Thoracic aorta (tissue), 2 donors: ENCODE measurements around the gene SECTM1. TPM values are rescaled to one million over a fixed set of nuclear protein-coding genes. Genes with fewer than 3 reads are reported as not detected.

Source experiments
- ATAC-seq: fragments of 150-250 bp; one replicate; pipeline ENCODE4 v1.8.0; 2017; ENCODE audit warnings: low read depth; ENCODE audit not compliant: insufficient number of reproducible peaks, low FRiP score
- DNase-seq: peaks from one replicate; pipeline ENCODE4 v3.0.0-alpha.2; 2020; ENCODE audit warnings: low spot score
- H3K27ac ChIP-seq, 2 donors: fragments of 200-600 bp; sonication (generic); 1 replicate in 1 of 2; 2 replicates in 1 of 2; pipeline ENCODE4 v1.5.1; 2016; ENCODE audit warnings: mild to moderate bottlenecking in 2 of 2, moderate library complexity in 2 of 2
- H3K27me3 ChIP-seq: fragments of 200-600 bp; sonication (generic); replicated peaks from 2 replicates; pipeline ENCODE4 v1.6.0; 2016; ENCODE audit warnings: mild to moderate bottlenecking; ENCODE audit not compliant: insufficient read depth
- H3K36me3 ChIP-seq: fragments of 200-600 bp; sonication (generic); one replicate; pipeline ENCODE4 v1.5.1; 2016
- H3K4me1 ChIP-seq, 2 donors: fragments of 200-600 bp; sonication (generic); 1 replicate in 1 of 2; 2 replicates in 1 of 2; pipeline versions ENCODE4 v1.5.1 to v1.6.0; 2016; ENCODE audit warnings: low read depth in 2 of 2, mild to moderate bottlenecking in 1 of 2; ENCODE audit not compliant: control insufficient read depth in 1 of 2
- H3K4me3 ChIP-seq: fragments of 200-600 bp; sonication (generic); 2 replicates; pipeline ENCODE4 v1.5.1; 2016; ENCODE audit warnings: mild to moderate bottlenecking
- H3K9me3 ChIP-seq: fragments of 200-600 bp; sonication (generic); 2 replicates; pipeline ENCODE4 v1.5.1; 2016
- CTCF ChIP-seq: fragments of 200-600 bp; sonication (generic); IDR thresholded peaks from one replicate; pipeline ENCODE4 v1.5.1; 2019; ENCODE audit warnings: antibody characterized with exemption
- total RNA-seq, 2 donors: library from RNA; depleted of rRNA; stranded (reverse); fragments of >200 nt; gene quantifications; one replicate each; pipeline versions ENCODE4 v1.1.0 to v1.2.3, GENCODE V29; 2016

The SECTM1 gene
- total RNA-seq, 2 donors from 2014 or later, result 16.7 to 32.2 TPM

GRCh38 chr17:82287868-82288801 lies 45.4 kb downstream of the SECTM1 start:
- no peak for TF ChIP-seq CTCF
- DNase-seq (no peak), ATAC-seq (no peak)
- no peak overlapping the region for H3K4me3 ChIP-seq
- H3K9me3 ChIP-seq, result no peaks in the 10 kb centered on the region
- H3K27ac ChIP-seq, result no peak overlapping the region
- H3K36me3 ChIP-seq, result no peaks in the 10 kb centered on the region
- peaks cover 0 to 8% of the 10 kb centered on the region in 2 donors for H3K4me1 ChIP-seq
- H3K27me3 ChIP-seq, result no peaks in the 10 kb centered on the region

- Histone ChIP-seq H3K4me1 (peaks cover 0 to 8% of the 10 kb centered on the region in 2 donors), H3K27me3 (no peaks in the 10 kb centered on the region), H3K9me3 (no peaks in the 10 kb centered on the region), H3K4me3 (no peak overlapping the region), H3K27ac (no peak overlapping the region), H3K36me3 (no peaks in the 10 kb centered on the region)
- no peak for TF ChIP-seq CTCF
- DNase-seq, result no peak
- no peak for ATAC-seq
Measured at GRCh38 chr17:82287013-82287867, 46.3 kb downstream of the SECTM1 start.

- Histone ChIP-seq H3K4me3 (no peak overlapping the region), H3K9me3 (no peaks in the 10 kb centered on the region), H3K4me1 (peaks cover 3 to 7% of the 10 kb centered on the region in 2 donors), H3K36me3 (no peaks in the 10 kb centered on the region), H3K27ac (no peak overlapping the region), H3K27me3 (no peaks in the 10 kb centered on the region)
- no peak for DNase-seq
- ATAC-seq, result no peak
- TF ChIP-seq CTCF, result no peak
Measured at GRCh38 chr17:82285141-82285540, 48.4 kb downstream of the SECTM1 start.

- Histone ChIP-seq H3K36me3 (no peaks in the 10 kb centered on the region), H3K4me3 (no peak overlapping the region), H3K9me3 (no peaks in the 10 kb centered on the region), H3K4me1 (peaks cover 3 to 7% of the 10 kb centered on the region in 2 donors), H3K27me3 (no peaks in the 10 kb centered on the region), H3K27ac (no peak overlapping the region)
- ATAC-seq, result no peak
- no peak for TF ChIP-seq CTCF
- no peak for DNase-seq
Measured at GRCh38 chr17:82283208-82283749, 50.3 kb downstream of the SECTM1 start.
